ENCODE measurements around the gene MEF2A.

Gene MEF2A

GRCh38 chr15:99605990-99606389 lies 40.2 kb downstream of the MEF2A start:
- DNase-seq (ENCODE audit: low read depth), result no peak

DNA sequence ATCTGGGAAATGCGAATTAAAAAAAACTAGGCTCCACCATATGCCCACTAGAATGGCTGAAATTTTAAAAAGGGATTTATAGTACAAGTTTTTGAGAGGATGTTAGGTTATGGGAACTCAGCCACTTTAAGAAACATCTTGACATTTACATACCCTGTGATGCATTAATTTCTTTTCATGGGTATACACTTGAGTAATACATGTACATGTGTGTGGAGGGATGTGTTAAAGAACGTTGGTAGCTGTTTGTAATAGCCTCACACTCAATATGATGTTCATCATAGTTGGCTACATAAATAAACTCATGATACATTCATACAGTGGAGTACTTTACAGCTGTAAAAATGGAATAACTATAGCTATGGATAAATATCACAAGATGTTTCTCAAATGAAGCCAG lies 40.9 kb downstream of the MEF2A start:
- DNase-seq (ENCODE audit: low read depth), result no peak

DNA sequence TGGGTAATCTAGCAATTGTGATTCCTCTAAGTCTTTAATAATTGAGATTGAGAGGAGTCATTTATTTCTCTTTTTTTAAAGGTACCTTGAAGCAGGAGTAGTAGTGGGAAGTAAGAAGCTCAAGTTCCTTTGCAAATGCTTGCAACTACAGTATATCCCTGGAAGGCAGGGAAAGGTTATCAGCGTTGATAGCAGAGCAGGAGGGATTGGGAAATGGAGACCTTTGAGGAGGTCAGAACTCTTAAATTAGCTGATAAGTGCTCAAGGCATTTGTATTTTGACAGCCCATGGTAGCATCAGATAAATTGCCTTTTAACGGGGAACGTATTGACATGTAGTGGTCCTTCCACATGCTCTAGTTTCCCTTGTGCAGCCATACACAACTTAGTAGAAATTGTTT lies 47.7 kb downstream of the MEF2A start:
- no peak for DNase-seq (ENCODE audit: low read depth)

DNA sequence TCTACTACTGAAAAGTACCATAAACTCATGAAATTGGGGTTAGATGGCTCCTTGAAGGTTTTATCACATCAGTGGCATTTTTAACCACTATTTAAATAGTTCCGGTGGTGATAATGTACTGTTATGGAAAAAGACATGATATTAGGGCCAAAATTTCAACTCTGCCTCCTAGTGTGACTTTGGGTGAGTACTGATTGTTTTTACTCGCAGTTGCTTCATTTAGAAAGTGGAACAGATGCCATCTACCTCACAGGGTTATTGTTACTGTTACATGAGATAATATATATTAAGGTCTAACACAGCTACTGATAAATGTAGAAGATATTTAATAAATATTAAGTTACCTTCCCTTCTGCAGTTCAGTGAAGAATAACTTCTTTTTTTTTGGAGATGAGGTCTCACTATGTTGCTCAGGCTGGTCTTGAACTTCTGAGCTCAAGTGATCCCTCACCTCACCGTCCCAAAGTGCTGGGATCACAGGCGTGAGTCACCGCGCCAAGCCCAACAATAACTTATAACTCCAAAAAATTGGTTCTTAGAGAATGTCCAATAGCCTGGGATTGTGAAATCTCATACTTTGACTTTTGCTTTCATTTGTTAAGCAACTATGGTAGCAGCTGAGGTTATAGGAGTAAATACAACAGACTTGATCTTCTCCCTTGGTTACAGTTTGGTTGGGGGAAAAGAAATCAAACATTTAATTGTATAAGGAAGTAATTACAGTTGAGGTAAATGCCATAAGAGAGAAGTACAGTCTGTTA lies 48.3 kb downstream of the MEF2A start:
- no peak for DNase-seq (ENCODE audit: low read depth)

DNA sequence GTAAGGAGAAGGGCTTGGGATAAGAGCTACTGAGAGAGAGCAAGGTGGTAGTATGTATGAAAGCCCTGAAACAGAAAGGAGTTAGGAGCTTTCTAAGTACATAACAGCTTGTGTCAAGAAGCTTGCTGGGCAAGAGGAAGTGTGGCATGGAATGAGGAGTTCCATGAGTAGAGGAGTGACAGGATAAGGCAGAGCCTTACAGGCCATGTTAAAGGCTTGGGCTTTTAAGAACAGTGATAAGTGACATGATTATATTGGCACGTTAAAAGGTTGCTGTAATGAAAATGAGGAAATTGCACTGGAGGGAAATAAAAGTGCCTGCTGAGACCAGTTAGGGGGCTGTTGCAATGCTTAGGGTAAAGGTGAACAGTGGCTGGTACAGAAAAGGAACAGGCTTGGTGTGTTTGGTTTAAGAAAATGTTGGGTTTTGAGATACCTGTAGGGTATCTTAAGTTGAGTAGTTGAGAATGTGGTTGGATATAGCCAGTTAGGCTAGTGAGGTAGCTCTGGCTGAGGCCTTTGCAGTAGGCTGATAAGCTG lies 49.0 kb downstream of the MEF2A start:
- no peak for DNase-seq (ENCODE audit: low read depth)

GRCh38 chr15:99615460-99615859 lies 49.7 kb downstream of the MEF2A start:
- no peak for DNase-seq (ENCODE audit: low read depth)

GRCh38 chr15:99616129-99616528 lies 50.3 kb downstream of the MEF2A start:
- DNase-seq (ENCODE audit: low read depth), result no peak

DNA sequence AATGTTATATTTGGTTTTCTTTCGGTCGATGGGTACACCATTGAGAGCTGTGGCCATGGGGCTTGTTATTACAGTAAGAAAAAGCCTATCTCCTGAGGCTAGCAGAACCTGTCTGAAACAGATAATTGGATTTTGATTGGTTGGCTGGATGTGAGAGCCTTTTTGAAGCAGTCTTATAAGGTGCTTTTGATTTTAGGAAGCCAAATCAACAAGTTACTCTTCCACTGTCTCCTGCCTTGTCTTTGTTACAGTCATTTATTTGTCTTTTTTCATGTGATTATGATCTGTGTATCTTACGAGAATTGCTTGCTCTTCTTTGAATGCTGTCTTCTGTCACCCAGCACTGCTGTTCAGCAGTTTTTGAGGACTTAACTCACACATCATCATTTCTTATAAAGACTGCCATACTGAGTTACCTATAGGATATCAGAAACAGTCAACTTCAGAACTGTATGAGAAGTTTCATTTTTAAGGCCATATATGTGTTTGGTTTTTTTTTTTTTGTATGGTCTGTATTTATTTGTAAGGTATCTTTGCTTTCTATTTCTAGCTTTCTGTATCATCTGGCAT lies 51.1 kb downstream of the MEF2A start:
- no peak for DNase-seq (ENCODE audit: low read depth)

- DNase-seq (ENCODE audit: low read depth), result no peak
Observed at GRCh38 chr15:99618941-99619411, 53.2 kb downstream of the MEF2A start.

GRCh38 chr15:99619712-99620111 lies 53.9 kb downstream of the MEF2A start:
- DNase-seq (ENCODE audit: low read depth), result no peak

GRCh38 chr15:99620178-99620577 lies 54.4 kb downstream of the MEF2A start:
- DNase-seq (ENCODE audit: low read depth), result no peak

DNA sequence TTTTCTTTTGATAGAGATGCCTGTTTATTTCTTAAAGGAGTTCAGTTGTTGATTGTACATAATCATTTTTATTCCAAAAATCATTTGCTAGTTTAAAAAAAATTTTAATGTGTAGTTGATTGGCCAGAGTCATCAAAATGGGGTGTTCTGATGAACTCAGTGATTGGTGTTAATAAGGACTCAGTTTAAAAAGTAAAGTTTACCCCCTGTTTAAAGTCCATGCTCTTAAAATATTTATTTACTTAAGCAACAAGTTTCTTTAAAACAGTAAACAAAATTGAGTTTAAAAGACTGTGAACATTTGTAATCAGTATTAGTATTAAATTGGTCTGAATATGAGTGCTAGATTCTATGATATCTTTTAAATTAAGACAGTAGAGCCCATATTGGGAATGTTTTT lies 56.0 kb downstream of the MEF2A start:
- DNase-seq (ENCODE audit: low read depth), result no peak

DNA sequence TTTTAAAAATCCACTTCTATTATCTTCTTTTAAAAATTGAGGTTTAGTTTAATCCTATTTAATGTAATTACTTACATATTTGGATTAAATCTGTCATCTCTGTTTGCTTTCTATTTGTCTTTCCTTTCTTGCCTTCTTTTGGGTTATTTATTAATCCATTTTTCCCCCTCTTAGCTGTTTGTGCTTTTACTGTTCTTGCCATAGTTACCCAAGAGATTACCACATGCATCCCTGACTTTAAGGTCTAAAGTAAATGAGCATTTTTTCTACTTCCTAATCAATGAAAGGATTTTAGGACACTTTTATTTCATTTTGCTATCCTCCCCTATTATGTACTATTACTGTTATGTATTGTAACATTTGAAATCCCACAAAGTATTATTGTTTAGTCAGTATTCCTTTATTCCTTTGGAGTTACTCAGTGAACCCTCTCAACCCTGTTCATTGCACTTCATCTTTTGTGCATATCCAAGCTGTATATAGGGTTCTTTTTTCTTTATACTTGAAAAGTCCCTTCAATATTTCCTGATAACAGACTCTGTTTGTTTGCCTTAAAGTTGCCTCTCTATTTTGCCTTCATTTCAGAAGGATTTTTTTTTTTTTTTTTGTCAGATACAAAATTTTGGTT lies 62.7 kb downstream of the MEF2A start:
- DNase-seq (ENCODE audit: low read depth), result no peak

- DNase-seq (ENCODE audit: low read depth), result no peak
Observed at GRCh38 chr15:99630607-99631131, 64.9 kb downstream of the MEF2A start.

DNA sequence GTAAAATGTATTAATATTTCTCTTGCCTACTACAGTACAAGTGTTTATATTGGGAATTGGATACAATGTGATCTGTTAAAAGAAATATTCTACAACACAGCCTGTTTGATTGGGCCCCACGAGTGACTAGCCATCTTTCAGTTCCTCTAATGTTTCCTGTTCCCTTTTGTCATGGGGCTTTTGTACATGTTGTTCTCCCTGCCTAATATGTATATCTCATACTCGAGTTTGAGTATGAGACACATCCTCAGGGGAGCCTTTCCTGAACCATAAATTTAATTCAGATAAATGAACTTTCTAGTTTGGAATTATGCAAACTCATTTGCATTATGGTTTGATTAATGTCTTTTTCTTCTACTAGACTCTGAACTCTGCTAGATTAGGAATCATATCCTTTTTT lies 65.5 kb downstream of the MEF2A start:
- DNase-seq (ENCODE audit: low read depth), result no peak

GRCh38 chr15:99632521-99632920 lies 66.7 kb downstream of the MEF2A start:
- DNase-seq (ENCODE audit: low read depth), result no peak

GRCh38 chr15:99633655-99634054 lies 67.9 kb downstream of the MEF2A start:
- no peak for DNase-seq (ENCODE audit: low read depth)

DNA sequence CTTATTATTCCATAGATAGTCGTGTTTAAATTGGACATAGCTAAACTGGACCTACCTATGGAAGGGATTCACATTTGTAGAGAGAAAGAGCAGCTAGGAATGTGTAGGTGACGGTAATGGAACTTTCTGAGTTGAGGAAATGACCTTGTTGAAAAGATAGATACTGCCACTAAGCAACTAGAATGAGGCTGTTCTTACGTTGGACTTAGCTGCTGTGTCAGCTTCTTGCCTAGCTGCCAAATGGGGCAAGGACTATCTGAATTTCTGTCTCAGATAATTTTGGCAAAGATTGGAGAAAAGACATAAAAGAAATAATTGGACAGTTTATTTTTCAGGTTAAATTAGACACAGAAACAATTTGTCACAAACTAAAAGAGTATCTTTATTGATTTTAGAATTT lies 68.8 kb downstream of the MEF2A start:
- no peak for DNase-seq (ENCODE audit: low read depth)

GRCh38 chr15:99635145-99635544 lies 69.4 kb downstream of the MEF2A start:
- DNase-seq (ENCODE audit: low read depth), result no peak

DNA sequence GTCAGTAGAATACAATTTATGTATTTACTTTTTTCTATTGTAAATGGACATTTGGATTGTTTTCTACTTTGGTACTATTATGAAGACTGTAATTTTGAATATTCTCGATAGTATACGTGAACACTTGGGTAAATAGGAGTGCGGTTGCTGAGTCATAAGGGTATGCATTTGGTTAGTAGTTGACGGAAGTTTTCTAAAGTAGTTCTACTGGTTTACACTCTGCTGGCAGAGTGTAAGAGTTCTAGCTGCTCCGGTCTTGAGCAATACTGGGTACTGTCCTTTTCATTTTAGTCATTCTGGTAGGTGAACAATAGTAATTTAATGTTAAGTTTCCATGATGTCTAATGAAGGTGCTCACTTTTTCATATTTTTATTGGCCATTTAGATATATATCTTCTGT lies 70.0 kb downstream of the MEF2A start:
- DNase-seq (ENCODE audit: low read depth), result no peak

DNA sequence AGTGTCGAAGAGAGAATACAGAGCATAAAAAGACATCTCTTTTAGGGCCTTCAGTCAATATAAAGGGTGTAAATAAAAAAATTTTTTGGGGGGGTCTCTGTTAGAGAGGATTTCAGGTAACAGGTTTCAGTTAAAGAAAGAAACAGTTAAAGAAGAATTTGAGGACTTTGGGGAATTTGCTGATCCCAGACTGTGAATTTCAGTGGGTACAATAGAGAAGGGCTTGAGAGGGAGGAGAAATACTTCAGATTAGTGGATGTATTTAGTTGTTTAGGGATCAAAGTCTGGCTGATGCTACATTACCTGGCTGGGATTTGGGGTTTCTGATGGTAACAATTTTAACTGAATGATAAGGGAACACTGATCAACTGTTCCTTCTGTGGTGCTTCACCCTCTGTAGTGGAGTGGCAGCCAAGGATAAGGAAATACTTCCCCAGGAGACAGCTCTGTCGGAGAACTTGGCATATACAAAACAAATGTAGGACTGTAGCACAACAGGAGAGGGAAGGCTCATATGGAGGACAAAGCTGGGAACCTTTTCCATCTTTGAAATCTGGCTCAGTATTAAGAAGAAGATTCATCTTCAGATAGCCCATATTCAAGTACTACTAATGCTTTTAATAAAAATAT lies 79.2 kb downstream of the MEF2A start:
- DNase-seq (ENCODE audit: low read depth), result no peak

DNA sequence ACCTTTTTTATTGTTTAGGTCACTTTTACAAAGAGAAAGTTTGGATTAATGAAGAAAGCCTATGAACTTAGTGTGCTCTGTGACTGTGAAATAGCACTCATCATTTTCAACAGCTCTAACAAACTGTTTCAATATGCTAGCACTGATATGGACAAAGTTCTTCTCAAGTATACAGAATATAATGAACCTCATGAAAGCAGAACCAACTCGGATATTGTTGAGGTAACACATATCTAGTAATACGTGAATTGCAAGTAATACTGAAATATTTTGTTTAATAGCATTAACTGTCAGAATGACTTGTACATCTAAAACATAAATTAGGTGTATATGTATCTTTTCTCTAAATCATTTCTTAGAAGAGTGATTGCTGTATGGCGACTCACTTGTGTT lies 79.8 kb downstream of the MEF2A start:
- DNase-seq (ENCODE audit: low read depth), result no peak

GRCh38 chr15:99645951-99646350 lies 80.2 kb downstream of the MEF2A start:
- DNase-seq (ENCODE audit: low read depth), result no peak
